Measurements from ENCODE around the gene GLI2.

The GLI2 gene

DNA sequence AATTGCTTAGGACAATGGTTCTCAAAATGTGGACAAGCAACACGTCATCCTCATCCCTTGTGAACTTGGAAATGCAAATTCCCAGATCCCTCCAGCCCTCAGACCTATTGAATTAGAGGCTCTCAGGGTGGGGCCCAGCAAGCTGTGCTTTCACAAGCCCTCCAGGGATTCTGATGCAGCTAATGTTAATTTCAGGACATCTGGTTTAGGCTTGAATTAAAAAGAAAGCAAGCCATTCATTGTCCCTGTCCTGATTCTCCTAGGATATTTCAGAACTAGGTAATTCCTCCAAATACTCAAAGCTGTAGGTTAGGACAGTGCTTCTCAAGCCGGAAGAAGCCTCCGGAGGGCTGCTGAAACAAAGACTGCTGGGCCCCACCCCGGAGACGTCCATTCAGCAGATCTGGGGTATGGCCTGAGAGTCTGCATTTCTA lies 26.0 kb upstream of the GLI2 start:
- DNase-seq (ENCODE audit: insufficient read length, low spot score): no peak
- TF ChIP-seq POU2F2 (IDR thresholded peaks at IDR 0.05; ENCODE audit: low read depth, low read length) (no peak), SPI1 (IDR thresholded peaks at IDR 0.05; ENCODE audit: low read depth, low read length) (no peak), PAX5 (IDR thresholded peaks at IDR 0.05; ENCODE audit: insufficient read depth, low read length, severe bottlenecking) (no peak), TAF1 (IDR thresholded peaks at IDR 0.05; ENCODE audit: low read depth, low read length) (no peak), POLR2A (IDR thresholded peaks at IDR 0.05; ENCODE audit: low read depth, low read length) (no peak), POLR2AphosphoS5 (IDR thresholded peaks at IDR 0.05; ENCODE audit: low read depth, low read length) (no peak)
- no peak for FAIRE-seq

DNA sequence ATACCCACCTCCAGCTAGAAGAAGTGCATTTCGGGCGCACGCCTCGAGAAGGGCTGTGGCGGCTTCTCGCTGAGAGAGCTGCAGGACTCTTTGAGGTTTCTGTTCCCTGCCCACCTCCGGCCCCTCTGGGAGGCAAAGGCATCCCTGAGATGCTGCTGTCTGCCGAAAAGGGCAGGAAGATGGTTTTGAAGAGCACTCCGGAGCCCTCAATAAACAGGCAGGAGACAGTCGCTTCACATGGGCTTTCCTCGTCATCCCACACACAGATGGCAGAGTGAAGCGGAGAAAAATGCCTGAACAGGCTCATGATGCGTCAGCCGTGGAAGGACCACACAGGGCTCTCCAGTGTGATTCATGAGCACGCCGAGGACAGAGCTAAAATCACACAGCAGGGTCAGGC lies 25.4 kb upstream of the GLI2 start:
- no peak for DNase-seq (ENCODE audit: insufficient read length, low spot score)
- no peak for FAIRE-seq

DNA sequence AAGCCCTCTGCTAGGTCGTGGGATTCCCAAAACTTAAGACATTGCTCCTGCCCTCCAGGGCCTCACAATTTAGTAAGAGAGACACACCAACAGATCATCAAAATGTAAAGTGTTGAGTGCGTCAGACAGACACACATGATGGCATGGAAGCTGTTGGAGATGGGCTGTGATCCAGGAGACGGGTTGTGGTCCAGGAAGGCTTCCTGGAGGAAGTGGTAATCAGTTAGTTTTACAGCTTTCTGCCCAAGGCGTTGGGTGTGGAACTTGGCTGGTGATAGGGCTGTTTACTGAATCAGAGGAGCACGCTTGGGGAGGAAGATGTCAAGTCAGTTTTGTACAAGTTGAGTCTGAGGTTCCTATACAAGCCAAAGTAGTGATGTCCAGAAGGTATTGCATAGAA lies 24.0 kb upstream of the GLI2 start:
- no peak for DNase-seq (ENCODE audit: insufficient read length, low spot score)
- no peak for FAIRE-seq
- TF ChIP-seq TAF1 (IDR thresholded peaks at IDR 0.05; ENCODE audit: low read depth, low read length) (no peak), SPI1 (IDR thresholded peaks at IDR 0.05; ENCODE audit: low read depth, low read length) (no peak), POU2F2 (IDR thresholded peaks at IDR 0.05; ENCODE audit: low read depth, low read length) (no peak), POLR2A (IDR thresholded peaks at IDR 0.05; ENCODE audit: low read depth, low read length) (no peak), POLR2AphosphoS5 (IDR thresholded peaks at IDR 0.05; ENCODE audit: low read depth, low read length) (no peak), PAX5 (IDR thresholded peaks at IDR 0.05; ENCODE audit: insufficient read depth, low read length, severe bottlenecking) (no peak)

More for the DNA sequence above, 25.4 kb upstream of the GLI2 start:
- no peak for TF ChIP-seq POLR2A (IDR thresholded peaks at IDR 0.05; ENCODE audit: low read depth, low read length)
- TF ChIP-seq SPI1 (IDR thresholded peaks at IDR 0.05; ENCODE audit: low read depth, low read length): no peak
- TF ChIP-seq TAF1 (IDR thresholded peaks at IDR 0.05; ENCODE audit: low read depth, low read length): no peak
- TF ChIP-seq PAX5 (IDR thresholded peaks at IDR 0.05; ENCODE audit: insufficient read depth, low read length, severe bottlenecking): no peak

DNA sequence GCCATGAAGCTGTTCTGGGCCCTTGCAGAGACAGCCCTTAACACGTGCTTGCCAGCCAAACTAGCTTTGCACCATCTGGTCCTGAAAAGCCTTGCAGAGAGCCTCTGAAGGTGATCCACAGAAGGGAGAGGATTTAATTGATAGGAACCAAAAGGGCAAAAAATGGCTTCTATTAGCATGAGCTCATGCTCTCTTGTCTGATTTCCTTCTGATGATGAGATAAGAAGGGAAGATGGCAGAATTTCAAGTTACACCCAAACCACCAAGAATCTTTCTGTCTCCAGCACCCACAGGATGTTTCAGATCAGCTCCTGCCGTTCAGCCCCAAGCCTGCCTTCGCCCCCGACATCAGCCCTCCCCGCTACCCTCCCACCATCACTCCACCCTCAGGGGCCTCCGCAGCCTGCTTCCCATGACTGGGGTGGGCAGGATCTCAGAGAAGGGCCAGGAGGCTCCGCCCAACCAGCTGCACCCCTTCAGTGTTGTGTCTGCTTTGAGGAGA lies 23.4 kb upstream of the GLI2 start:
- DNase-seq (ENCODE audit: insufficient read length, low spot score) (no peak), FAIRE-seq (no peak)
- no peak for TF ChIP-seq POU2F2 (IDR thresholded peaks at IDR 0.05; ENCODE audit: low read depth, low read length)
- no peak for TF ChIP-seq POLR2AphosphoS5 (IDR thresholded peaks at IDR 0.05; ENCODE audit: low read depth, low read length)
- no peak for TF ChIP-seq SPI1 (IDR thresholded peaks at IDR 0.05; ENCODE audit: low read depth, low read length)
- no peak for TF ChIP-seq PAX5 (IDR thresholded peaks at IDR 0.05; ENCODE audit: insufficient read depth, low read length, severe bottlenecking)
- no peak for TF ChIP-seq POLR2A (IDR thresholded peaks at IDR 0.05; ENCODE audit: low read depth, low read length)
- no peak for TF ChIP-seq TAF1 (IDR thresholded peaks at IDR 0.05; ENCODE audit: low read depth, low read length)

DNA sequence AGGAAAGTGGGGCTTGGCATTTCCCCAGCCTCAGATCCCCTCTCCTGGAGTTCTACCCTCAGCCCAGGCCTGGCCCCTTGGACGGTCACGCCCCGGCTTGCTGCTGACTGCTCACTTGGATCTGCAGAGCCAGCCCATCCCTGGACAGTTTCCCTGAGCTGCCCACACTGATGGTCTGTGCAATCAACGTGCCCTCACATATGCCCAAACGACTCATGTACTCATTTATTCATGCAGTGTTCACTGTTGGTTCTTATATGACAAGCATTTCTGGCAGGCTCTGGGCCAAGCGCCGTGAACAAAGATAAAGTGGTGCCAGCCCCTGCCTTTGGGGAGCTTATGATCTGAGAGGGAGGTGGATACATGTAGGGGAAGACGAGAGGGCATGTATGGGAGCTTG lies 20.3 kb upstream of the GLI2 start:
- DNase-seq (ENCODE audit: insufficient read length, low spot score) (no peak), FAIRE-seq (no peak)
- TF ChIP-seq SPI1 (IDR thresholded peaks at IDR 0.05; ENCODE audit: low read depth, low read length) (no peak), POLR2A (IDR thresholded peaks at IDR 0.05; ENCODE audit: low read depth, low read length) (no peak), POU2F2 (IDR thresholded peaks at IDR 0.05; ENCODE audit: low read depth, low read length) (no peak), POLR2AphosphoS5 (IDR thresholded peaks at IDR 0.05; ENCODE audit: low read depth, low read length) (no peak), PAX5 (IDR thresholded peaks at IDR 0.05; ENCODE audit: insufficient read depth, low read length, severe bottlenecking) (no peak), TAF1 (IDR thresholded peaks at IDR 0.05; ENCODE audit: low read depth, low read length) (no peak)

DNA sequence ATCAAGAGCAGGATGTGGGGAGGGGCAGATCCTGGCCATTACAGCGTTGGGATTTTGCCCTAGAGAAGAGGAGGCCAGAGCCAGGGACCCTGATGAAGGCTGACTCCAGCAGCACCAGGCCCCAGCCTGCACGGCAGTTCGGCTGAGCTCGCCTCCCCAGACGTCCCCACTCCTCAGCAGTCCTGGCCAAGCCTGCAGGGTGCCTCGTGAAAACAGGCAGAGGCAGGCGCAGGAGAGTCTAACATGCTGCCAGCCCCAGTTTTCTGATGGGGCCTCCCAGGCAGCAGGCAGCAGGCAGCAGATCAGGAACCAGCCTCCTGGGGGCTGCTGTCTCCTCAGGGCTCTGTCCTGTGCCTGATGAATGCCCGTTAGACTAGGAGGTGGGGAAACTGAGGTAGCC lies 19.7 kb upstream of the GLI2 start:
- no peak for TF ChIP-seq TAF1 (IDR thresholded peaks at IDR 0.05; ENCODE audit: low read depth, low read length)
- FAIRE-seq: no peak
- DNase-seq (ENCODE audit: insufficient read length, low spot score): no peak

DNA sequence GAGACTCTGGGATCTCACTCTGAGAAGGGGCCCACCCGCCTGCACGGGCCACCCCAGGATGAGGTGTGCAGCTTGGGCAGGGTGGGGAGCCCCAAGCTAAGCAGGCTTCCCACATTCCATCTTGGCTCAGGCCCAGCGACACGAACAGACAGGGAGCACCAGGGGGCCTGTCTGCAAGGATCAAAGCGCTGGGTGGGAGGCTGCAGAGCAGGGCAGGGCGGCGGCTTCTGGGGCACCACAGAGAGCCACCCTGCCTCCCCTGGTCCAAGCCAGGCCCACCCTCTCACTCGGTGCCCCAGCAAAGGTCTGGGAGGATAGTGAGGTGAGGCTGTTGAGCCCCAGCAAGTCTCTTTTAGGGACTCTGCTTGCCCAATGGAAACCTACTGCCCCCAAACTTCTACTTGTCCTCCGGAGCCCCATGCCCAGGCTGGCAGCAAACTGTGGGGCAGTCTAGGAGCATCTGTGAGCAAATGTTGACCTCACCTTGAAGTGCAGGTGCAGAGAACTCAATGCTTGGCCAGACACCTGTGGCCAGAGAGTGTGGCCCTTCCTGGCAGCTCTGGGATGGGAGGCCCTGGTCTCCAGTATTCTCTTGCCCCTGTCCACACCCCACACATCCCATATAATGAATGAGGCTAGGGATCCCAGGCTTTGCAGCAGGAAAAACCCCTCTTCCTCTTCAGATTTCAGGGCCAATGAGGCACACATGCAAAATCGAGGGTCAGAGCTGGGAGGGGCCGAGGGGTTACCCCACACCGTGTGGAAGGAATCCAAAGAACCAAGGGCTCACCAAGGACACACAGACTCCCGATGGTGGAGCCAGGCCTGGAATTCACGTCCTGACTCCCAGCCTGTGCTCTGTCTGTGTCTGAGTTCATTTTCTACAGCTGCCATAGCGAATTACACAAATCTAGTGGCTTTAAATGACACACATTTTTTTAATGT lies 18.8 kb upstream of the GLI2 start:
- TF ChIP-seq PAX5 (IDR thresholded peaks at IDR 0.05; ENCODE audit: insufficient read depth, low read length, severe bottlenecking) (no peak), SPI1 (IDR thresholded peaks at IDR 0.05; ENCODE audit: low read depth, low read length) (no peak), POLR2A (IDR thresholded peaks at IDR 0.05; ENCODE audit: low read depth, low read length) (no peak), POU2F2 (IDR thresholded peaks at IDR 0.05; ENCODE audit: low read depth, low read length) (no peak), POLR2AphosphoS5 (IDR thresholded peaks at IDR 0.05; ENCODE audit: low read depth, low read length) (no peak), TAF1 (IDR thresholded peaks at IDR 0.05; ENCODE audit: low read depth, low read length) (no peak)
- no peak for FAIRE-seq
- no peak for DNase-seq (ENCODE audit: insufficient read length, low spot score)

DNA sequence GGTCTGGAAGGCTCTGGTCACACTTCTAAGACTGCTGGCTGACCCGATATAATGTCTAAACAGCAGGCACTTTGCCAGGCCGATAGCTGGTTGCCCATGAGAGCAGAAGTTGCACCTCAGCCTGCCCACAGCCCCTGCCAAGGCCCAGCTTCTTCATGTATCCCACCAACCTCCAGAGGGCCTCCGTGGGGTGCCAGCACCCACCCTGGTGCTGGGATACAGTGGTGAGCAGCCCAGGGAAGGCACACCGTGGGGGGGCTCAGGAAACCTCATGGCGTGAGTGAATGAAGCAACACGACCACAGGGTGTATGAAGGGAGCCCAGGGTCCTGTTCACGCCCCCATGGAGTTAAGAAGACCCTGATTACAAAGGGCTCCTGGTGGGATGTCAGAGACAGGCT lies 16.2 kb upstream of the GLI2 start:
- TF ChIP-seq POU2F2 (IDR thresholded peaks at IDR 0.05; ENCODE audit: low read depth, low read length): no peak
- no peak for TF ChIP-seq PAX5 (IDR thresholded peaks at IDR 0.05; ENCODE audit: insufficient read depth, low read length, severe bottlenecking)
- no peak for TF ChIP-seq SPI1 (IDR thresholded peaks at IDR 0.05; ENCODE audit: low read depth, low read length)
- TF ChIP-seq TAF1 (IDR thresholded peaks at IDR 0.05; ENCODE audit: low read depth, low read length): no peak
- TF ChIP-seq POLR2AphosphoS5 (IDR thresholded peaks at IDR 0.05; ENCODE audit: low read depth, low read length): no peak
- TF ChIP-seq POLR2A (IDR thresholded peaks at IDR 0.05; ENCODE audit: low read depth, low read length): no peak

DNA sequence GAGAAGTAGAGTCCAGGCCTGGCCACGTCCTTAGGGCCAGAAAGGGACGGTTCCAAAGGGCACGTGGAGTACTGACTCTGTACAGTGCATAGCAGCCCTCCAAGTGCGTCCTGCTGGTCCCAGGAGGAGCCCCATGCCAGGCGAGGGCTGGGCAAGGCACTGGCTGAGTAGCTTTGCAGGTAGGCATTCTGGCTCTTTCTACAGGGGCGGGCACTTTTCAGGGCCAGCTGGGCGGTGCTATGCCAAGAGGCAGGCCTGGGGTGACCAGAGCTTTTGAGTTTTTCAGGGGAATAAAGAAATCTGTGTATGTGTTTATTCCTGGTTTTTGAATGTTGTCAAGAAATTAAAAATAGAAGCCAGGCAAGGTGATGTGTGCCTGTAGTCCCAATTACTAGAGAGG lies 15.4 kb upstream of the GLI2 start:
- FAIRE-seq (no peak), DNase-seq (ENCODE audit: insufficient read length, low spot score) (no peak)
- no peak for TF ChIP-seq SPI1 (IDR thresholded peaks at IDR 0.05; ENCODE audit: low read depth, low read length)
- no peak for TF ChIP-seq POLR2A (IDR thresholded peaks at IDR 0.05; ENCODE audit: low read depth, low read length)
- TF ChIP-seq TAF1 (IDR thresholded peaks at IDR 0.05; ENCODE audit: low read depth, low read length): no peak

More for the DNA sequence above, 16.2 kb upstream of the GLI2 start:
- FAIRE-seq (no peak), DNase-seq (ENCODE audit: insufficient read length, low spot score) (no peak)
